Sigmoid colon (tissue), 4 donors: ENCODE data around the gene HHIPL1.

Experiments used
- EP300 ChIP-seq, 4 donors: sonication (generic); formaldehyde crosslinking; IDR thresholded peaks; one replicate each; pipeline ENCODE4 v1.6.1; 2017; ENCODE audit warnings: antibody characterized with exemption in 4 of 4
- POLR2A ChIP-seq, 2 donors: fragments of 450-650 bp; IDR thresholded peaks; one replicate each; pipeline ENCODE4 v1.6.1; 2016; ENCODE audit warnings: antibody characterized with exemption in 2 of 2, mild to moderate bottlenecking in 2 of 2, moderate library complexity in 2 of 2
- POLR2AphosphoS5 ChIP-seq, 4 donors: sonication (generic); formaldehyde crosslinking; IDR thresholded peaks; one replicate each; pipeline ENCODE4 v1.6.1; 2017; ENCODE audit warnings: antibody characterized with exemption in 4 of 4
- TF ChIP-seq, protein P1 (sequence below), 4 experiments: fragments of 450-650 bp in 3 of 4; fragments of 200-600 bp in 1 of 4; IDR thresholded peaks; one replicate each; pipeline ENCODE4 v1.5.1; 2016 to 2019; ENCODE audit warnings: antibody characterized with exemption in 4 of 4, mild to moderate bottlenecking in 3 of 4, moderate library complexity in 2 of 4

- TF ChIP-seq, protein P1, sequence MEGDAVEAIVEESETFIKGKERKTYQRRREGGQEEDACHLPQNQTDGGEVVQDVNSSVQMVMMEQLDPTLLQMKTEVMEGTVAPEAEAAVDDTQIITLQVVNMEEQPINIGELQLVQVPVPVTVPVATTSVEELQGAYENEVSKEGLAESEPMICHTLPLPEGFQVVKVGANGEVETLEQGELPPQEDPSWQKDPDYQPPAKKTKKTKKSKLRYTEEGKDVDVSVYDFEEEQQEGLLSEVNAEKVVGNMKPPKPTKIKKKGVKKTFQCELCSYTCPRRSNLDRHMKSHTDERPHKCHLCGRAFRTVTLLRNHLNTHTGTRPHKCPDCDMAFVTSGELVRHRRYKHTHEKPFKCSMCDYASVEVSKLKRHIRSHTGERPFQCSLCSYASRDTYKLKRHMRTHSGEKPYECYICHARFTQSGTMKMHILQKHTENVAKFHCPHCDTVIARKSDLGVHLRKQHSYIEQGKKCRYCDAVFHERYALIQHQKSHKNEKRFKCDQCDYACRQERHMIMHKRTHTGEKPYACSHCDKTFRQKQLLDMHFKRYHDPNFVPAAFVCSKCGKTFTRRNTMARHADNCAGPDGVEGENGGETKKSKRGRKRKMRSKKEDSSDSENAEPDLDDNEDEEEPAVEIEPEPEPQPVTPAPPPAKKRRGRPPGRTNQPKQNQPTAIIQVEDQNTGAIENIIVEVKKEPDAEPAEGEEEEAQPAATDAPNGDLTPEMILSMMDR (IDR thresholded peaks at IDR 0.05), result no peak
- no peak for TF ChIP-seq POLR2AphosphoS5 (IDR thresholded peaks at IDR 0.05)
- no peak for TF ChIP-seq POLR2A (IDR thresholded peaks at IDR 0.05)
- TF ChIP-seq EP300 (IDR thresholded peaks at IDR 0.05), result no peak
Measured at GRCh38 chr14:99699861-99700260, 54.9 kb downstream of the HHIPL1 start.
